Measurements from ENCODE around the gene FRS3.

FRS3 gene

GRCh38 chr6:41736800-41737555 is 42.7 kb downstream of the FRS3 start:
- DNase-seq (ENCODE audit: low read depth, low spot score), result no peak
- in situ Hi-C loops (cut with HindIII; ENCODE audit: low sequenced_read_pairs), result no loop called here
- no peak for TF ChIP-seq CTCF (IDR thresholded peaks at IDR 0.05; ENCODE audit: low read depth, low read length)
- no peak overlapping the region for H3K4me3 ChIP-seq (ENCODE audit: low read depth, low read length)

DNA sequence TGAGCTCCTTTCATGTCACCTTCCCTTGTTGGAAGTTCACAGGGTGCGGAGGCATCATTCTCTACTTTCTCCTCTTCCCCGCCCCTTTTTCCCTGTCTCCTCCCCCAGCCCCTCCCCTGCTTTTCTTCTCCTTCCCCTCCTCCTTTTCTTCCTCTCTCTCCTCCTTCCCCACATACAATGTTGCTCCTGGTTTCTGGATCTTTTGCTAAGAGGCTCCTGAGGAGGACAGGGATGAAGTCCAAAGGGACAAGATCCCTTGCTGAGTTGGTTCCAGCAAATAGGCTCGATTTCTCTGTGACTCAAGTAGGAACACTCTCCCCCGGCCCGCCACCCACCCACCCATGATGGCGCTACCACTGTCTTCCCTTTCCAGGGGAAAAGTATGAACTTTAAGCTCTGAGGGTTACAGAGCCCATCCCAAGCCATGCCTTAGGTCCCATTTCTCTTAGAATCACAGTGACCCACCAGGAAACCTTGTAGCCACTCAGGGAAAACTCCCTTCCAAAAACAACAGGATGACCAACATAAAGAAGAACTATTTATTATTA is 43.4 kb downstream of the FRS3 start:
- H3K4me3 ChIP-seq (ENCODE audit: low read depth, low read length), result no peak overlapping the region
- no peak for TF ChIP-seq CTCF (IDR thresholded peaks at IDR 0.05; ENCODE audit: low read depth, low read length)
- no peak for DNase-seq (ENCODE audit: low read depth, low spot score)
- in situ Hi-C loops (cut with HindIII; ENCODE audit: low sequenced_read_pairs), result no loop called here

- in situ Hi-C loops (cut with HindIII; ENCODE audit: low sequenced_read_pairs), result no loop called here
- TF ChIP-seq CTCF (IDR thresholded peaks at IDR 0.05; ENCODE audit: low read depth, low read length), result peak; percentile 83
- DNase-seq (ENCODE audit: low read depth, low spot score), result peak; percentile 88
- H3K4me3 ChIP-seq (ENCODE audit: low read depth, low read length), result peak within 1 kb of the TSS; percentile 67
Measured at GRCh38 chr6:41735427-41736185, 44.1 kb downstream of the FRS3 start, which contains the start of gene TFEB. TFEB (minus strand) TSS chr6:41735608; CDS start chr6:41691213, 44,395 bp downstream.

GRCh38 chr6:41734666-41735426 is 44.9 kb downstream of the FRS3 start:
- H3K4me3 ChIP-seq (ENCODE audit: low read depth, low read length), result peak overlapping the region; percentile 67
- TF ChIP-seq CTCF (IDR thresholded peaks at IDR 0.05; ENCODE audit: low read depth, low read length), result no peak
- DNase-seq (ENCODE audit: low read depth, low spot score), result peak; percentile 87
- in situ Hi-C loops (cut with HindIII; ENCODE audit: low sequenced_read_pairs), result no loop called here

GRCh38 chr6:41733707-41734665 is 45.7 kb downstream of the FRS3 start:
- TF ChIP-seq CTCF (IDR thresholded peaks at IDR 0.05; ENCODE audit: low read depth, low read length), result no peak
- DNase-seq (ENCODE audit: low read depth, low spot score), result peak; percentile 76
- in situ Hi-C loops (cut with HindIII; ENCODE audit: low sequenced_read_pairs), result no loop called here
- peak overlapping the region; percentile 67 for H3K4me3 ChIP-seq (ENCODE audit: low read depth, low read length)
